HCT116 (cell line): ENCODE data around the gene NDOR1.

Source experiments
- EGR1 ChIP-seq: IDR thresholded peaks from 2 replicates; pipeline ENCODE4 v1.6.1; 2012; ENCODE audit warnings: low read depth
- EZH2 ChIP-seq: fragments of 200-600 bp; sonication (generic); IDR thresholded peaks from 2 replicates; pipeline ENCODE4 v1.6.1; 2017; ENCODE audit warnings: antibody characterized with exemption, mixed run types
- POLR2A ChIP-seq: IDR thresholded peaks from 2 replicates; pipeline ENCODE4 v1.7.0; 2011; ENCODE audit warnings: borderline replicate concordance; ENCODE audit not compliant: insufficient read depth, insufficient read length; ENCODE audit errors: extremely low read depth
- SIN3A ChIP-seq: IDR thresholded peaks from 2 replicates; pipeline ENCODE4 v1.6.1; 2012; ENCODE audit warnings: low read depth
- SP1 ChIP-seq: IDR thresholded peaks from 2 replicates; pipeline ENCODE4 v1.6.1; 2012; ENCODE audit warnings: low read depth
- YY1 ChIP-seq: IDR thresholded peaks from 2 replicates; pipeline ENCODE4 v1.6.1; 2011; ENCODE audit warnings: low read length, low read depth, moderate library complexity, mild to moderate bottlenecking; ENCODE audit not compliant: insufficient replicate concordance; ENCODE audit errors: extremely low read depth
- TF ChIP-seq, protein P1 (sequence below), 3 experiments: fragments of 200-600 bp in 1 of 3; sonication (generic) in 1 of 3; IDR thresholded peaks in 2 of 3; conservative IDR thresholded peaks in 1 of 3; 2 replicates each; pipeline ENCODE4 v1.5.1; 2012 to 2017; ENCODE audit warnings: low read depth in 2 of 3, low read length in 2 of 3, antibody characterized with exemption in 1 of 3, borderline replicate concordance in 1 of 3, control low read depth in 1 of 3, mild to moderate bottlenecking in 1 of 3, mixed read lengths in 1 of 3, mixed run types in 1 of 3, moderate library complexity in 1 of 3; ENCODE audit not compliant: insufficient read depth in 1 of 3
- TF ChIP-seq, protein P2 (sequence below): IDR thresholded peaks from 2 replicates; pipeline ENCODE4 v1.6.1; 2012
- TF ChIP-seq, protein P3 (sequence below): IDR thresholded peaks from 2 replicates; pipeline ENCODE4 v1.6.1; 2012; ENCODE audit warnings: low read depth

GRCh38 chr9:137168573-137168903, 37.0 kb upstream of the NDOR1 start:
- TF ChIP-seq, protein P1, sequence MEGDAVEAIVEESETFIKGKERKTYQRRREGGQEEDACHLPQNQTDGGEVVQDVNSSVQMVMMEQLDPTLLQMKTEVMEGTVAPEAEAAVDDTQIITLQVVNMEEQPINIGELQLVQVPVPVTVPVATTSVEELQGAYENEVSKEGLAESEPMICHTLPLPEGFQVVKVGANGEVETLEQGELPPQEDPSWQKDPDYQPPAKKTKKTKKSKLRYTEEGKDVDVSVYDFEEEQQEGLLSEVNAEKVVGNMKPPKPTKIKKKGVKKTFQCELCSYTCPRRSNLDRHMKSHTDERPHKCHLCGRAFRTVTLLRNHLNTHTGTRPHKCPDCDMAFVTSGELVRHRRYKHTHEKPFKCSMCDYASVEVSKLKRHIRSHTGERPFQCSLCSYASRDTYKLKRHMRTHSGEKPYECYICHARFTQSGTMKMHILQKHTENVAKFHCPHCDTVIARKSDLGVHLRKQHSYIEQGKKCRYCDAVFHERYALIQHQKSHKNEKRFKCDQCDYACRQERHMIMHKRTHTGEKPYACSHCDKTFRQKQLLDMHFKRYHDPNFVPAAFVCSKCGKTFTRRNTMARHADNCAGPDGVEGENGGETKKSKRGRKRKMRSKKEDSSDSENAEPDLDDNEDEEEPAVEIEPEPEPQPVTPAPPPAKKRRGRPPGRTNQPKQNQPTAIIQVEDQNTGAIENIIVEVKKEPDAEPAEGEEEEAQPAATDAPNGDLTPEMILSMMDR (IDR thresholded peaks at IDR 0.05 in 2 of 3, conservative IDR thresholded peaks at IDR 0.05 in 1 of 3; ENCODE audit: borderline replicate concordance in 1 of 3, insufficient read depth in 1 of 3, low read depth in 2 of 3, low read length in 2 of 3): no peak
- TF ChIP-seq SP1: no peak
- no peak for TF ChIP-seq POLR2A
- TF ChIP-seq, protein P2, sequence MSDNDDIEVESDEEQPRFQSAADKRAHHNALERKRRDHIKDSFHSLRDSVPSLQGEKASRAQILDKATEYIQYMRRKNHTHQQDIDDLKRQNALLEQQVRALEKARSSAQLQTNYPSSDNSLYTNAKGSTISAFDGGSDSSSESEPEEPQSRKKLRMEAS: no peak
- TF ChIP-seq, protein P3, sequence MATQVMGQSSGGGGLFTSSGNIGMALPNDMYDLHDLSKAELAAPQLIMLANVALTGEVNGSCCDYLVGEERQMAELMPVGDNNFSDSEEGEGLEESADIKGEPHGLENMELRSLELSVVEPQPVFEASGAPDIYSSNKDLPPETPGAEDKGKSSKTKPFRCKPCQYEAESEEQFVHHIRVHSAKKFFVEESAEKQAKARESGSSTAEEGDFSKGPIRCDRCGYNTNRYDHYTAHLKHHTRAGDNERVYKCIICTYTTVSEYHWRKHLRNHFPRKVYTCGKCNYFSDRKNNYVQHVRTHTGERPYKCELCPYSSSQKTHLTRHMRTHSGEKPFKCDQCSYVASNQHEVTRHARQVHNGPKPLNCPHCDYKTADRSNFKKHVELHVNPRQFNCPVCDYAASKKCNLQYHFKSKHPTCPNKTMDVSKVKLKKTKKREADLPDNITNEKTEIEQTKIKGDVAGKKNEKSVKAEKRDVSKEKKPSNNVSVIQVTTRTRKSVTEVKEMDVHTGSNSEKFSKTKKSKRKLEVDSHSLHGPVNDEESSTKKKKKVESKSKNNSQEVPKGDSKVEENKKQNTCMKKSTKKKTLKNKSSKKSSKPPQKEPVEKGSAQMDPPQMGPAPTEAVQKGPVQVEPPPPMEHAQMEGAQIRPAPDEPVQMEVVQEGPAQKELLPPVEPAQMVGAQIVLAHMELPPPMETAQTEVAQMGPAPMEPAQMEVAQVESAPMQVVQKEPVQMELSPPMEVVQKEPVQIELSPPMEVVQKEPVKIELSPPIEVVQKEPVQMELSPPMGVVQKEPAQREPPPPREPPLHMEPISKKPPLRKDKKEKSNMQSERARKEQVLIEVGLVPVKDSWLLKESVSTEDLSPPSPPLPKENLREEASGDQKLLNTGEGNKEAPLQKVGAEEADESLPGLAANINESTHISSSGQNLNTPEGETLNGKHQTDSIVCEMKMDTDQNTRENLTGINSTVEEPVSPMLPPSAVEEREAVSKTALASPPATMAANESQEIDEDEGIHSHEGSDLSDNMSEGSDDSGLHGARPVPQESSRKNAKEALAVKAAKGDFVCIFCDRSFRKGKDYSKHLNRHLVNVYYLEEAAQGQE: no peak
- TF ChIP-seq EZH2: no peak
- TF ChIP-seq EGR1: no peak
- TF ChIP-seq SIN3A: no peak
- TF ChIP-seq YY1: no peak
